Measurements from ENCODE around the gene KBTBD6.

The KBTBD6 gene

GRCh38 chr13:41107584-41108014 lies 25.0 kb downstream of the KBTBD6 start:
- H3K4me3 ChIP-seq (ENCODE audit: low read depth, low read length), result no peak overlapping the region
- no peak overlapping the region for H3K27ac ChIP-seq (ENCODE audit: extremely low read depth, low read depth, low read length)
- TF ChIP-seq ZNF621 (tag by site-specific recombination; IDR thresholded peaks at IDR 0.05) (no peak), ZNF610 (tag by site-specific recombination; IDR thresholded peaks at IDR 0.05; ENCODE audit: borderline replicate concordance) (no peak), TCF7L2 (IDR thresholded peaks at IDR 0.05; ENCODE audit: borderline replicate concordance, low read depth, low read length) (no peak), TSHZ1 (tag by site-specific recombination; IDR thresholded peaks at IDR 0.05; ENCODE audit: borderline replicate concordance) (no peak), ZNF529 (tag by site-specific recombination; IDR thresholded peaks at IDR 0.05; ENCODE audit: insufficient replicate concordance) (no peak), PRDM10 (tag by site-specific recombination; IDR thresholded peaks at IDR 0.05) (no peak), ZNF155 (tag by site-specific recombination; IDR thresholded peaks at IDR 0.05) (no peak), ZNF214 (tag by site-specific recombination; IDR thresholded peaks at IDR 0.05; ENCODE audit: borderline replicate concordance) (no peak), ZNF26 (tag by site-specific recombination; IDR thresholded peaks at IDR 0.05) (no peak), ZNF24 (tag by site-specific recombination; IDR thresholded peaks at IDR 0.05) (no peak)
- ChIA-PET CTCF (no interaction called here), POLR2A (no interaction called here)
- H3K4me1 ChIP-seq (ENCODE audit: control insufficient read depth, insufficient read depth, low read length), result no peaks in the 10 kb centered on the region
- H3K9me3 ChIP-seq (ENCODE audit: control insufficient read depth, insufficient read depth, low read depth, low read length), result no peaks in the 10 kb centered on the region
- H3K36me3 ChIP-seq (ENCODE audit: control insufficient read depth in 2 of 2, insufficient read depth in 1 of 2, low read length in 2 of 2), result no peaks in the 10 kb centered on the region; a peak in 1 of 3 replicates

- Histone ChIP-seq H3K36me3 (ENCODE audit: control insufficient read depth in 2 of 2, insufficient read depth in 1 of 2, low read length in 2 of 2) (no peaks in the 10 kb centered on the region; a peak in 1 of 3 replicates), H3K4me1 (ENCODE audit: control insufficient read depth, insufficient read depth, low read length) (no peaks in the 10 kb centered on the region), H3K4me3 (ENCODE audit: low read depth, low read length) (no peak overlapping the region), H3K27ac (ENCODE audit: extremely low read depth, low read depth, low read length) (no peak overlapping the region), H3K9me3 (ENCODE audit: control insufficient read depth, insufficient read depth, low read depth, low read length) (no peaks in the 10 kb centered on the region)
- CTCF ChIA-PET, result no interaction called here
- TF ChIP-seq ZNF426 (tag by site-specific recombination; IDR thresholded peaks at IDR 0.05), result no peak
- POLR2A ChIA-PET, result no interaction called here
These were observed 25.5 kb downstream of the KBTBD6 start for GRCh38 chr13:41107104-41107571.

- Histone ChIP-seq H3K4me1 (ENCODE audit: control insufficient read depth, insufficient read depth, low read length) (no peaks in the 10 kb centered on the region), H3K9me3 (ENCODE audit: control insufficient read depth, insufficient read depth, low read depth, low read length) (no peaks in the 10 kb centered on the region), H3K36me3 (ENCODE audit: control insufficient read depth in 2 of 2, insufficient read depth in 1 of 2, low read length in 2 of 2) (no peaks in the 10 kb centered on the region), H3K4me3 (ENCODE audit: low read depth, low read length) (no peak overlapping the region), H3K27ac (ENCODE audit: extremely low read depth, low read depth, low read length) (no peak overlapping the region)
- ChIA-PET POLR2A (interaction anchor here (0.7 kb wide), 1 partner anchor 39 kb away, joined by 3 read pairs; the partner anchor contains the start of gene WBP4), CTCF (no interaction called here)
- TF ChIP-seq PRDM2 (tag by site-specific recombination; IDR thresholded peaks at IDR 0.05; ENCODE audit: borderline replicate concordance), result no peak
These were observed 32.6 kb downstream of the KBTBD6 start for GRCh38 chr13:41099986-41100385.
